Trophoblast cell (in vitro differentiated cells and primary cell): ENCODE results near the gene TMEM121.

Experiments
- DNase-seq, 2 donors: peaks; one replicate each; pipeline ENCODE4 v3.0.0-alpha.2; 2016
- H2AFZ ChIP-seq: 2 replicates; pipeline ENCODE4 v1.6.1; 2013; ENCODE audit warnings: low read length, moderate library complexity, mild to moderate bottlenecking; ENCODE audit not compliant: insufficient read depth, poor library complexity
- H2AK5ac ChIP-seq: 2 replicates; pipeline ENCODE4 v1.6.1; 2013; ENCODE audit warnings: mild to moderate bottlenecking, low read length
- H2BK120ac ChIP-seq: 2 replicates; pipeline ENCODE4 v1.6.1; 2013; ENCODE audit warnings: low read length, mild to moderate bottlenecking, moderate library complexity; ENCODE audit not compliant: insufficient read depth, poor library complexity
- H2BK12ac ChIP-seq: 2 replicates; pipeline ENCODE4 v1.6.1; 2013; ENCODE audit warnings: mild to moderate bottlenecking, low read length, moderate library complexity
- H2BK5ac ChIP-seq: 2 replicates; pipeline ENCODE4 v1.6.1; 2013; ENCODE audit warnings: low read length, low read depth, moderate library complexity, mild to moderate bottlenecking; ENCODE audit not compliant: poor library complexity
- H3K14ac ChIP-seq: 2 replicates; pipeline ENCODE4 v1.6.1; 2013; ENCODE audit warnings: mild to moderate bottlenecking, low read length
- H3K18ac ChIP-seq: 2 replicates; pipeline ENCODE4 v1.6.1; 2013; ENCODE audit warnings: mild to moderate bottlenecking, low read length
- H3K23ac ChIP-seq: 2 replicates; pipeline ENCODE4 v1.6.1; 2013; ENCODE audit warnings: low read length
- H3K27ac ChIP-seq: 2 replicates; pipeline ENCODE4 v1.5.1; 2013; ENCODE audit warnings: low read depth, mild to moderate bottlenecking, inconsistent platforms, low read length, moderate library complexity
- H3K27me3 ChIP-seq: 2 replicates; pipeline ENCODE4 v1.6.1; 2013; ENCODE audit warnings: inconsistent platforms, mild to moderate bottlenecking, low read length, moderate library complexity; ENCODE audit not compliant: insufficient read depth
- H3K36me3 ChIP-seq, 2 experiments: 1 replicate in 1 of 2; 2 replicates in 1 of 2; pipeline ENCODE4 v1.6.1; 2013; ENCODE audit warnings: low read length in 2 of 2, mild to moderate bottlenecking in 2 of 2, moderate library complexity in 1 of 2; ENCODE audit not compliant: insufficient read depth in 2 of 2, control insufficient read depth in 1 of 2
- H3K4ac ChIP-seq: 2 replicates; pipeline ENCODE4 v1.6.1; 2013; ENCODE audit warnings: low read depth, mild to moderate bottlenecking, low read length, moderate library complexity
- H3K4me1 ChIP-seq, 2 experiments: 1 replicate in 1 of 2; 2 replicates in 1 of 2; pipeline ENCODE4 v1.6.1; 2013; ENCODE audit warnings: low read length in 2 of 2, mild to moderate bottlenecking in 2 of 2, moderate library complexity in 1 of 2; ENCODE audit not compliant: insufficient read depth in 2 of 2, control insufficient read depth in 1 of 2
- H3K4me2 ChIP-seq: 2 replicates; pipeline ENCODE4 v1.6.1; 2013; ENCODE audit warnings: inconsistent platforms, mild to moderate bottlenecking, low read length, moderate library complexity
- H3K4me3 ChIP-seq: 2 replicates; pipeline ENCODE4 v1.5.1; 2013; ENCODE audit warnings: mild to moderate bottlenecking, low read depth, low read length, inconsistent platforms
- H3K79me1 ChIP-seq: one replicate; pipeline ENCODE4 v1.6.1; 2013; ENCODE audit warnings: low read length
- H3K79me2 ChIP-seq: 2 replicates; pipeline ENCODE4 v1.6.1; 2013; ENCODE audit warnings: low read length, mild to moderate bottlenecking; ENCODE audit not compliant: control insufficient read depth, insufficient read depth, poor library complexity
- H3K9ac ChIP-seq: 2 replicates; pipeline ENCODE4 v1.6.1; 2013; ENCODE audit warnings: mild to moderate bottlenecking, low read length
- H3K9me3 ChIP-seq: 2 replicates; pipeline ENCODE4 v1.6.1; 2013; ENCODE audit warnings: low read depth, mild to moderate bottlenecking, control low read depth, inconsistent platforms, low read length; ENCODE audit not compliant: insufficient read depth
- H4K12ac ChIP-seq: 2 replicates; pipeline ENCODE4 v1.6.1; 2013; ENCODE audit warnings: low read depth, mild to moderate bottlenecking, low read length, moderate library complexity
- H4K8ac ChIP-seq: 2 replicates; pipeline ENCODE4 v1.6.1; 2013; ENCODE audit warnings: low read depth, mild to moderate bottlenecking, low read length, moderate library complexity
- H4K91ac ChIP-seq: one replicate; pipeline ENCODE4 v1.6.1; 2013; ENCODE audit warnings: low read depth, mild to moderate bottlenecking, low read length, moderate library complexity
- WGBS: extraction: QIAGEN DNeasy Blood & Tissue Kit; methylation state at CpG from one replicate; pipeline ENCODE4 v1.1.7; 2013; ENCODE audit warnings: missing lambda C conversion rate; ENCODE audit not compliant: insufficient read length, insufficient coverage; ENCODE audit errors: extremely low coverage; 5-methylcytosine and 5-hydroxymethylcytosine counted together

TMEM121 gene

GRCh38 chr14:105491366-105491973 lies 34.9 kb upstream of the TMEM121 start:
- Histone ChIP-seq H2BK12ac (no peak overlapping the region), H4K8ac (peak overlapping the region; percentile 42), H3K4me3 (peak overlapping the region; percentile 76), H4K91ac (peak overlapping the region; percentile 13), H3K27me3 (peaks cover 16% of the 10 kb centered on the region), H3K9me3 (peaks cover 17% of the 10 kb centered on the region), H2BK5ac (peak overlapping the region; percentile 49), H3K79me2 (peaks cover 2% of the 10 kb centered on the region), H3K4me2 (peak overlapping the region; percentile 65), H3K4ac (no peak overlapping the region), H3K23ac (no peak overlapping the region), H2AFZ (peak overlapping the region; percentile 58), H3K36me3 (peaks cover 3 to 4% of the 10 kb centered on the region in 2 experiments), H3K9ac (no peak overlapping the region), H3K14ac (peak overlapping the region; percentile 42), H2AK5ac (no peak overlapping the region), H4K12ac (peak overlapping the region; percentile 49), H2BK120ac (peak overlapping the region; percentile 49), H3K4me1 (peaks cover 13 to 26% of the 10 kb centered on the region in 2 experiments), H3K27ac (peak overlapping the region; percentile 42), H3K18ac (no peak overlapping the region), H3K79me1 (peaks cover 10% of the 10 kb centered on the region)
- no CpG with 5 or more reads among the region's 53 CpGs for WGBS
- peak; percentile 77 for DNase-seq

DNA sequence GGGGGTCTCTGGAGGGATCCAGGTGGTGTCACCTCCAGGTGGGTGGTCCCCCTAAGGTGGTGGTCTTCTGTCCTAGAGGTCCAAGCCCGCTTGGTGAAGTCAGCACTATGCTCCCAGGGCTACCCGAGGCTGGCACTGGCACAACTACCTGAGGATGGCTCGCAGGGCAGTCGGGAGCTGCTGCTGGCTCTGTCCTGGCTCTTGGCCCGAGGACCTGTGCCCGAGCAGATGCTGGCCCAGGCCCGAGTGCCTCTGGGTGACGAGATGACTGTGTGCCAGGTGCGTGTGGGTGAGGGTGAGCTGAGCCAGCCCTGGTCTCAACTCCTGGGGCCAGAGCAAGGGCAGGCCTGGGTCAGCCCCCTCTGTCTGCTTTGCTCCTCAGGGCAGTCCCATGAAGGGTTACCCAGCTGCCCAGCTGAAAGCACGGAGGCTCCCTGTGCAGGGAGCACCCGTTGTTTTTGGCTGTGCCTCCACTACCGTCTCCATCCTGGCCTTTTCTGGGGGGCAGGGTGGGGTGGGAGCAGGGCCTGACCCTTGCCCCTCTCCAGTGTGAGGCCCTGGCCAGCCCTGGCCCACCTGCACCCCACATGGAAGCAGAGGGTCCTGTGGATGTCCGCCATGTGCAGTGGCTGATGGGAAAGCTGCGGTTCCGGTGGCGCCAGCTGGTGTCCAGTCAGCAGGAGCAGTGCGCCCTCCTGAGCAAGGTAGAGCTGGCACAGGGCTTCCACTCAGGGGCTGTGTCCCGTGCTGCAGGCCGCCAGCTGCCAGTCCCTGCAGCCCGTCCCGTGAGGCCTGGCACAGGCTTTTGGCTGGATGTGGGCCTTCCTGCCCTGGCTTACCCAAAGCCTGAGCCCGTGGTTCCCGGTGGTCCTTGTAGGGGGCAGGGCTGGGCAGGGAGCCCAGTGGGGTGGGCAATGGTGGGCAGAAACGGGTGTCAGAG lies 34.1 kb upstream of the TMEM121 start:
- Histone ChIP-seq H3K79me1 (peaks cover 7% of the 10 kb centered on the region), H3K27ac (no peak overlapping the region), H2BK120ac (no peak overlapping the region), H3K4me3 (no peak overlapping the region), H3K4ac (no peak overlapping the region), H3K79me2 (peaks cover 2% of the 10 kb centered on the region), H2BK5ac (no peak overlapping the region), H2AFZ (no peak overlapping the region), H2BK12ac (no peak overlapping the region), H4K12ac (peak overlapping the region; percentile 22), H3K4me2 (peak overlapping the region; percentile 15), H3K14ac (no peak overlapping the region), H4K91ac (no peak overlapping the region), H3K9ac (no peak overlapping the region), H3K4me1 (peaks cover 12 to 23% of the 10 kb centered on the region in 2 experiments), H3K23ac (no peak overlapping the region), H3K36me3 (peaks cover 3 to 4% of the 10 kb centered on the region in 2 experiments), H3K18ac (no peak overlapping the region), H4K8ac (no peak overlapping the region), H2AK5ac (no peak overlapping the region), H3K9me3 (peaks cover 19% of the 10 kb centered on the region), H3K27me3 (peaks cover 8% of the 10 kb centered on the region)
- WGBS: no CpG with 5 or more reads among the region's 24 CpGs
- DNase-seq: no peak

DNA sequence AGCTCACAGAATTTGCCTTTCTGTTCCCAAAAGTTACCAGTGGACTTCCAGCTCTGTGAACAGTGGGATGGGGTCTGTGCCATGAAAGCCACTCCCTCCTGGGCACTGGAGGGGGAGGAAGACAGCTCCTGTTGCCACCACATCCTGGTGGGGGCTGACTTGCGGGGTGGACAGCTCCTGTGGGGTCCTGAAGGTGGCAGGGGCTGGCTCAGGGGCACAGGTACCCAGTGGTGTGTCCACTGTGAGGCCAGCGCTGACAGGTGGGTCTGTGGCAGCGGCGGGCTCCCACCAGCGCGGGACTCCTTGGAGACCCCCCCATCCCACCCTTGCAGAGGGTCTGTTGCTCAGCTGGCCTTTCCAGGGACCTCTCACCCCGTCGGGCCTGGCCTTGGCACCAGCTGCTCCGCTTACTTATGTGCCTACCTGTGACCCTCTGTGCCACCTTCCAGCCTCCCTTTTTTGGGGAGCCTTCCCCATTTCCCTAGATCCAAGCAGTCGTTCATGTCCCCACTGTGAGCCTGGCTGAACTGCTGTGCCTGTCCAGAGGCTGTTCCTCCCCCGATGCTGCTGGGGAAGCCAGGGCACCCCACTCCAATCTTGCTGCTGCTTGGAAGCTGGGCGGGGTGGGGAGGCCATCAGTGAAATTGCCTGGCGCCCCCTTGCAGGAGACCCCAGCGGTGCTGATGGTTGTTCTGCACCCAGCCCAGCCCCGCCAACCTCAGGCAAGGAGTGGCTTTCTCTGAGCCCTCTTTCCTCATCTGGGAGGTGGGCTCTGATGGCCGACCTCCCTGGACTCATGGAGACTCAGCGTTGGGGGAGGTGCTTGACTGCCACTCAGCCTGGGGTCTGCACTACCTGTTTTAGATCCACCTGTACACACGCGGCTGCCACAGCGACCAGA lies 33.2 kb upstream of the TMEM121 start:
- peaks cover 2% of the 10 kb centered on the region for H3K79me2 ChIP-seq
- no peak overlapping the region for H3K4me3 ChIP-seq
- no CpG with 5 or more reads among the region's 20 CpGs for WGBS
- no peak overlapping the region for H3K4ac ChIP-seq
- H3K4me1 ChIP-seq: peaks cover 10 to 16% of the 10 kb centered on the region in 2 experiments
- H3K14ac ChIP-seq: no peak overlapping the region
- no peak overlapping the region for H2BK12ac ChIP-seq
- peaks cover 3 to 6% of the 10 kb centered on the region in 2 experiments for H3K36me3 ChIP-seq
- DNase-seq: no peak
- no peak overlapping the region for H4K91ac ChIP-seq
- H3K23ac ChIP-seq: no peak overlapping the region
- no peak overlapping the region for H3K18ac ChIP-seq
- H3K27me3 ChIP-seq: no peaks in the 10 kb centered on the region
- no peak overlapping the region for H2BK120ac ChIP-seq
- no peak overlapping the region for H3K27ac ChIP-seq
- H2AK5ac ChIP-seq: no peak overlapping the region
- H2BK5ac ChIP-seq: no peak overlapping the region
- no peak overlapping the region for H2AFZ ChIP-seq
- no peak overlapping the region for H3K9ac ChIP-seq
- peaks cover 6% of the 10 kb centered on the region for H3K79me1 ChIP-seq
- no peak overlapping the region for H4K12ac ChIP-seq
- peaks cover 21% of the 10 kb centered on the region for H3K9me3 ChIP-seq
- no peak overlapping the region for H3K4me2 ChIP-seq
- H4K8ac ChIP-seq: no peak overlapping the region
